ENCODE measurements around the gene COG1.

Gene COG1

DNA sequence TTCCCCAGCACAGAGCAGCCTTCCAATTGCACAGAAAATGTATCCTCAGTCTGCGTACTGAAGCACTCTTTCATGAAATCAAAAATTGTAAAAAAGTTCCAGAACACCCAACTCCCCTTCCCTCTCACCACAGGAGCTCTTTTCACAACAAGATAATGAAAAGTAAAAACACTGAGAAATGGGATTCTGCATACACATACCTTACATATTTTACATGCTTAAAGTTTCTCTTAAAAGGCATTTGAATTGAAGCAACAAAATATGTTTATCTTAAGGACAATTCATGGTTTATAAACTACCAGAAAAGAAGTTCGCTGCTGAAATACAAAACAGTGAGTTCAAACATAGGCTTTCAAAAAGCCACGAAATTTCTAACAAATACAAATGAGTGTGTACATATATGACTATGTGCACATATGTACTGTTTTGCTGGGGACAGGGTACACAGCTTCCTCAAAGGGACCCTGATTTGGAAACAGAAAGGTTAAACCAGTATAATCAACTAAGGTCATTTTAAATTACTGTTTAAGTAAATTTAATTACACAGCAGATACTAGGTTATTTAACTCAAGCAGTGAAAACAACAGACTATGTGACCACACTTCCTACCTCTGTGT lies 33.8 kb downstream of the COG1 start:
- no peak overlapping the region for H3K27ac ChIP-seq (ENCODE audit: low read length)
- TF ChIP-seq, protein P1, sequence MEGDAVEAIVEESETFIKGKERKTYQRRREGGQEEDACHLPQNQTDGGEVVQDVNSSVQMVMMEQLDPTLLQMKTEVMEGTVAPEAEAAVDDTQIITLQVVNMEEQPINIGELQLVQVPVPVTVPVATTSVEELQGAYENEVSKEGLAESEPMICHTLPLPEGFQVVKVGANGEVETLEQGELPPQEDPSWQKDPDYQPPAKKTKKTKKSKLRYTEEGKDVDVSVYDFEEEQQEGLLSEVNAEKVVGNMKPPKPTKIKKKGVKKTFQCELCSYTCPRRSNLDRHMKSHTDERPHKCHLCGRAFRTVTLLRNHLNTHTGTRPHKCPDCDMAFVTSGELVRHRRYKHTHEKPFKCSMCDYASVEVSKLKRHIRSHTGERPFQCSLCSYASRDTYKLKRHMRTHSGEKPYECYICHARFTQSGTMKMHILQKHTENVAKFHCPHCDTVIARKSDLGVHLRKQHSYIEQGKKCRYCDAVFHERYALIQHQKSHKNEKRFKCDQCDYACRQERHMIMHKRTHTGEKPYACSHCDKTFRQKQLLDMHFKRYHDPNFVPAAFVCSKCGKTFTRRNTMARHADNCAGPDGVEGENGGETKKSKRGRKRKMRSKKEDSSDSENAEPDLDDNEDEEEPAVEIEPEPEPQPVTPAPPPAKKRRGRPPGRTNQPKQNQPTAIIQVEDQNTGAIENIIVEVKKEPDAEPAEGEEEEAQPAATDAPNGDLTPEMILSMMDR (IDR thresholded peaks at IDR 0.05; ENCODE audit: borderline replicate concordance, extremely low read depth, low read length, poor library complexity, severe bottlenecking) = no peak
- no peak for TF ChIP-seq EZH2 (IDR thresholded peaks at IDR 0.05; ENCODE audit: borderline replicate concordance, low read depth, low read length, severe bottlenecking)
- H3K4me3 ChIP-seq (ENCODE audit: low read depth in 1 of 2, low read length in 2 of 2) = no peak overlapping the region

DNA sequence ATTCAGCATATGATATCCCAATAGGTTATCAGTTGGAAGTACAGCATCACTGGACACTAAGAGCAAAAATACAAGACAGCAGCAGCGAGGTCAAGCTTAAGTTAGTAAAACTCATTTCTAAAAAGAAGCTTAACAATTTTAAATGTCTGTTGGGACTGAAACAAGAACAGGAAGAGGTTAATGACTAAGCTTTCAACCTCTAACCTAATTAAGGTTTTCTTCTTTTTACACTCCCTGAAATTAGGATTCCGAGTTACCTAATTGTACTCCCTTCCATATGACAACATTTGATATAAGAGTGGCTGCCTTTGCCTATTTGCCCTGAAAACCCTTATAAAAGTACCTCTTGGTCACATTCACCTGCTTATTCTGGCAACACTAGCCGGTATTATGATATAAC lies 34.5 kb downstream of the COG1 start:
- Histone ChIP-seq H3K79me2 (ENCODE audit: insufficient read depth, low read length) (peaks cover 87% of the 10 kb centered on the region), H3K27ac (ENCODE audit: low read length) (no peak overlapping the region), H3K36me3 (ENCODE audit: insufficient read depth, low read length) (peaks cover 22% of the 10 kb centered on the region), H3K4me3 (ENCODE audit: low read depth in 1 of 2, low read length in 2 of 2) (no peak overlapping the region), H3K9ac (ENCODE audit: low read depth, low read length) (no peak overlapping the region), H3K4me2 (ENCODE audit: insufficient read depth, low read length) (peak overlapping the region; percentile 3; the same call in 1 of the 2 replicates), H2AFZ (ENCODE audit: low read depth, low read length) (no peak overlapping the region), H3K4me1 (ENCODE audit: insufficient read depth, low read length) (peaks cover 28% of the 10 kb centered on the region), H4K20me1 (ENCODE audit: insufficient read depth, low read length) (peaks cover 51% of the 10 kb centered on the region), H3K27me3 (ENCODE audit: insufficient read depth, low read length, poor library complexity) (no peaks in the 10 kb centered on the region), H3K9me3 (ENCODE audit: insufficient read depth, low read length, severe bottlenecking) (no peaks in the 10 kb centered on the region)
- TF ChIP-seq EZH2 (IDR thresholded peaks at IDR 0.05; ENCODE audit: borderline replicate concordance, low read depth, low read length, severe bottlenecking) = no peak
- TF ChIP-seq, protein P1 (IDR thresholded peaks at IDR 0.05; ENCODE audit: borderline replicate concordance, extremely low read depth, low read length, poor library complexity, severe bottlenecking) = no peak
- no peak for ATAC-seq (ENCODE audit: insufficient read depth, low read depth)
- DNase-seq = no peak

More for the DNA sequence above, 33.8 kb downstream of the COG1 start:
- ATAC-seq (ENCODE audit: insufficient read depth, low read depth) (no peak), DNase-seq (no peak)
- Histone ChIP-seq H2AFZ (ENCODE audit: low read depth, low read length) (no peak overlapping the region), H3K4me2 (ENCODE audit: insufficient read depth, low read length) (0 out of 2 replicates have a peak overlapping the region, but pooled peaks have one; percentile 3), H4K20me1 (ENCODE audit: insufficient read depth, low read length) (peaks cover 51% of the 10 kb centered on the region), H3K27me3 (ENCODE audit: insufficient read depth, low read length, poor library complexity) (no peaks in the 10 kb centered on the region), H3K9me3 (ENCODE audit: insufficient read depth, low read length, severe bottlenecking) (no peaks in the 10 kb centered on the region), H3K4me1 (ENCODE audit: insufficient read depth, low read length) (peaks cover 28% of the 10 kb centered on the region), H3K36me3 (ENCODE audit: insufficient read depth, low read length) (peaks cover 24% of the 10 kb centered on the region), H3K9ac (ENCODE audit: low read depth, low read length) (no peak overlapping the region), H3K79me2 (ENCODE audit: insufficient read depth, low read length) (peaks cover 86% of the 10 kb centered on the region)

DNA sequence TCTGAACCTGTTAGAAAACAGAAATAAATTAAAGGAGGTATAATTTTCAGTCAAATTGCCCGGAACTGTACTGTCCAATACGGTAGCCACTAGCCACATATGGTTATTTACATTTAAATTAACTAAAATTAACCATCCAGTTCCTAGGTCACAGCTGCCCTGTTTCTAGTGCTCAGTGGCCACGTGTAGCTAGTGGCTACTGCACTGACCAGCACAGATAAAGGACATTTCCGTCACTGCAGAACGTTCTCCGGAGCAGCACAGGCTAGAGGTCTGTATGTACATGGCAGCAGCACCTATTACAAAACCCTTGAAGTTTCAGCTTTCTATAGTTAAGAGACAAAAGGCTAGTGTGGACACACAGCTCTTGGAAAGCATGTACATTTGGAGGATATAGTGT lies 35.1 kb downstream of the COG1 start:
- DNase-seq = no peak
- TF ChIP-seq EZH2 (IDR thresholded peaks at IDR 0.05; ENCODE audit: borderline replicate concordance, low read depth, low read length, severe bottlenecking) = no peak
- TF ChIP-seq, protein P1 (IDR thresholded peaks at IDR 0.05; ENCODE audit: borderline replicate concordance, extremely low read depth, low read length, poor library complexity, severe bottlenecking) = no peak
- Histone ChIP-seq H3K36me3 (ENCODE audit: insufficient read depth, low read length) (peaks cover 18% of the 10 kb centered on the region), H3K4me2 (ENCODE audit: insufficient read depth, low read length) (peak overlapping the region; percentile 11; the same call in 1 of the 2 replicates), H3K27me3 (ENCODE audit: insufficient read depth, low read length, poor library complexity) (no peaks in the 10 kb centered on the region), H4K20me1 (ENCODE audit: insufficient read depth, low read length) (peaks cover 53% of the 10 kb centered on the region), H3K9ac (ENCODE audit: low read depth, low read length) (no peak overlapping the region), H3K79me2 (ENCODE audit: insufficient read depth, low read length) (peaks cover 90% of the 10 kb centered on the region), H3K4me1 (ENCODE audit: insufficient read depth, low read length) (peaks cover 28% of the 10 kb centered on the region), H3K9me3 (ENCODE audit: insufficient read depth, low read length, severe bottlenecking) (no peaks in the 10 kb centered on the region), H3K4me3 (ENCODE audit: low read depth in 1 of 2, low read length in 2 of 2) (no peak overlapping the region), H2AFZ (ENCODE audit: low read depth, low read length) (no peak overlapping the region), H3K27ac (ENCODE audit: low read length) (no peak overlapping the region)
- ATAC-seq (ENCODE audit: insufficient read depth, low read depth) = no peak

Data from DND-41 (cell line).